ENCODE results near the gene INKA2.

Gene INKA2

DNA sequence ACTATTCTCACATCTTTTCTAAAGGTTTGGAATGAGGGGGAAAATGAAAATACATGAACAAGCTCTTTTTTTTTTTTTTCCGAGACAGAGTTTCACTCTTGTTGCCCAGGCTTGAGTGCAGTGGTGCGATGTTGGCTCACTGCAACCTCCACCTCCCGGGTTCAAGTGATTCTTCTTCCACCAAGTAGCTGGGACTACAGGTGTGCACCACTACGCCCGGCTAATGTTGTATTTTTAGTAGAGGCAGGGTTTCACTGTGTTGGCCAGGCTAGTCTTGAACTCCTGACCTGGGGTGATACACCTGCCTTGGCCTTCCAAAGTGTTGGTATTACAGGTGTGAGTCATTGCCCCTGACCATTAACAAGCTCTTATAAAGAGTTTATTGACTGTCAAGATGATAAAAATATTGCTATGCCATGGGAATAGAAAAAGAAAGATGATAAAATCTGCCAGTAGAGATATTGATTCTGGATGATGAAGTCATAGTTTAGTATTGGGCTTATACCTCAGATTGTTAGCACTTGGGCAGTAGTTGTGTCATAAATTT lies 36.6 kb downstream of the INKA2 start:
- no peak for DNase-seq (ENCODE audit: low read depth)

GRCh38 chr1:111699268-111699667 lies 39.9 kb downstream of the INKA2 start:
- no peak for DNase-seq (ENCODE audit: low read depth)

GRCh38 chr1:111696330-111696729 lies 42.9 kb downstream of the INKA2 start:
- DNase-seq (ENCODE audit: low read depth) = no peak

DNA sequence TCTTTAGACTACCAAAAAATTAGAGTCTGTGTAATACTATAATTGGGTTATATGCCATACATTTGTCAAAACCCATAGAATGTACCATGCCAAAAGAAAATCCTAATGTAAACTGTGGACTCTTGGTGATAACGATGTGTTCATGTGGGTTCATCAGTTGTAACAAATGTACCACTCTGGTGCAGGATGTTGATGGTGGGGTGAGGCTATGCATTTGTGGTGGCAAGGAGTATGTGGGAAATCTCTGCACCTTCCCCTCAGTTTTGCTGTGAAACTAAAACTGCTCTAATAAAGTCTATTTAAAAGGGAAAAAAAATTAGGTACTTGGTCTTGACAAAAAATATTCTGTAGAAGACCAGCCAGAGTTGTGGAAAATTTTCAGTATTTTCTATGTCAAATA lies 43.4 kb downstream of the INKA2 start:
- DNase-seq (ENCODE audit: low read depth) = no peak

DNA sequence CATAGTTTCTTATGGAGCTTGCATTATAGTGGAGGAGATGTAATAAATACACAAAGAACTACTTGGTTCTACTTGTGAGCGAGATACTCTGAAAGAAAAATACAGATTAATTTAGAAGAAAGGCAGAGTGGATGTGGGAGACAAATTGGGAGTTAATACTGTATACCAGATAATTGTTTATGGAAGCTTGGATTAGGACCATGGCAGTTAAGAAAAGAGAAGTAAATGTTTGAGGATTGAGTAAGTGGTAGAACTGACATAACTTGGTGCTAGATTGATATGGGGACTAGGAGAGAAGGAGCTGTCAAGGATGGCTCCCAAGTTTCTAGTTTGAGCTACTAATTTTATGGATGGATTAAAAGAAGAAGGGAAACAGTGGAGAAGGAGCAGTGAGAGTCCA lies 47.3 kb downstream of the INKA2 start:
- DNase-seq (ENCODE audit: low read depth) = no peak

GRCh38 chr1:111690306-111690617 lies 48.9 kb downstream of the INKA2 start:
- no peak for DNase-seq (ENCODE audit: low read depth)

All from stimulated activated CD8-positive, alpha-beta memory T cell treated with anti-CD3 and anti-CD28 coated beads, Interleukin-15, amount 100 ng/mL, for 24 hours (primary cell).